Measurements from ENCODE around the gene RHBDL3. TPM values are rescaled to one million over a fixed set of nuclear protein-coding genes. Genes with fewer than 3 reads are reported as not detected.

Gene RHBDL3
- total and polyA plus RNA-seq, 3 experiments from 2014 or later = 0.20 to 0.33 TPM; not detected in 1

GRCh38 chr17:32287804-32288511 lies 22.3 kb downstream of the RHBDL3 start:
- POLR2A ChIA-PET = no interaction called here
- H3K36me3 Mint-ChIP-seq = no peaks in the 10 kb centered on the region
- CTCF ChIA-PET = no interaction called here
- H3K9me3 Mint-ChIP-seq = no peaks in the 10 kb centered on the region
- H3K36me3 ChIP-seq (ENCODE audit: insufficient read depth, low read length) = no peaks in the 10 kb centered on the region
- no peak overlapping the region for H3K27ac ChIP-seq (ENCODE audit: low read depth, low read length)
- H3K4me1 ChIP-seq (ENCODE audit: insufficient read depth, low read length) = no peaks in the 10 kb centered on the region
- peaks cover 2 to 15% of the 10 kb centered on the region in 2 donors for H3K27me3 Mint-ChIP-seq
- H3K27ac Mint-ChIP-seq = peak overlapping the region in 1 of 8 donors; percentile 57
- H3K4me3 ChIP-seq (ENCODE audit: low read length) = no peak overlapping the region
- H3K4me3 Mint-ChIP-seq = no peak overlapping the region
- no peaks in the 10 kb centered on the region for H3K4me1 Mint-ChIP-seq
- DNase-seq = no peak
- no peaks in the 10 kb centered on the region for H3K27me3 ChIP-seq (ENCODE audit: insufficient read depth, low read length, poor library complexity, severe bottlenecking)
- no peaks in the 10 kb centered on the region for H3K9me3 ChIP-seq (ENCODE audit: low read length)

GRCh38 chr17:32288615-32289014 lies 23.0 kb downstream of the RHBDL3 start:
- H3K27me3 Mint-ChIP-seq = peaks cover 2 to 12% of the 10 kb centered on the region in 2 donors
- Histone ChIP-seq H3K4me3 (ENCODE audit: low read length) (no peak overlapping the region), H3K4me1 (ENCODE audit: insufficient read depth, low read length) (no peaks in the 10 kb centered on the region), H3K36me3 (ENCODE audit: insufficient read depth, low read length) (no peaks in the 10 kb centered on the region), H3K9me3 (ENCODE audit: low read length) (no peaks in the 10 kb centered on the region), H3K27me3 (ENCODE audit: insufficient read depth, low read length, poor library complexity, severe bottlenecking) (no peaks in the 10 kb centered on the region), H3K27ac (ENCODE audit: low read depth, low read length) (no peak overlapping the region)
- DNase-seq = no peak
- peak overlapping the region in 1 of 8 donors; percentile 61 for H3K27ac Mint-ChIP-seq
- POLR2A ChIA-PET = no interaction called here
- H3K4me3 Mint-ChIP-seq = no peak overlapping the region
- H3K36me3 Mint-ChIP-seq = no peaks in the 10 kb centered on the region
- CTCF ChIA-PET = no interaction called here
- no peaks in the 10 kb centered on the region for H3K9me3 Mint-ChIP-seq
- H3K4me1 Mint-ChIP-seq = no peaks in the 10 kb centered on the region

- no peaks in the 10 kb centered on the region for H3K4me1 ChIP-seq (ENCODE audit: insufficient read depth, low read length)
- POLR2A ChIA-PET = no interaction called here
- no peak overlapping the region for H3K27ac ChIP-seq (ENCODE audit: low read depth, low read length)
- no peak overlapping the region for H3K27ac Mint-ChIP-seq
- no peaks in the 10 kb centered on the region for H3K4me1 Mint-ChIP-seq
- DNase-seq = no peak
- CTCF ChIA-PET = no interaction called here
- no peaks in the 10 kb centered on the region for H3K9me3 Mint-ChIP-seq
- no peaks in the 10 kb centered on the region for H3K9me3 ChIP-seq (ENCODE audit: low read length)
- H3K27me3 Mint-ChIP-seq = peaks cover 2 to 5% of the 10 kb centered on the region in 2 donors
- no peak overlapping the region for H3K4me3 Mint-ChIP-seq
- no peak overlapping the region for H3K4me3 ChIP-seq (ENCODE audit: low read length)
- no peaks in the 10 kb centered on the region for H3K27me3 ChIP-seq (ENCODE audit: insufficient read depth, low read length, poor library complexity, severe bottlenecking)
- no peaks in the 10 kb centered on the region for H3K36me3 Mint-ChIP-seq
- no peaks in the 10 kb centered on the region for H3K36me3 ChIP-seq (ENCODE audit: insufficient read depth, low read length)
Measured at GRCh38 chr17:32289471-32290070, 23.9 kb downstream of the RHBDL3 start.

GRCh38 chr17:32292094-32292493 lies 26.5 kb downstream of the RHBDL3 start:
- Mint-ChIP-seq H3K27ac (peak overlapping the region in 1 of 8 donors; percentile 62), H3K36me3 (no peaks in the 10 kb centered on the region), H3K4me1 (no peaks in the 10 kb centered on the region), H3K9me3 (no peaks in the 10 kb centered on the region), H3K27me3 (peaks cover 2 to 5% of the 10 kb centered on the region in 2 donors), H3K4me3 (no peak overlapping the region)
- Histone ChIP-seq H3K27me3 (ENCODE audit: insufficient read depth, low read length, poor library complexity, severe bottlenecking) (no peaks in the 10 kb centered on the region), H3K36me3 (ENCODE audit: insufficient read depth, low read length) (no peaks in the 10 kb centered on the region), H3K4me1 (ENCODE audit: insufficient read depth, low read length) (no peaks in the 10 kb centered on the region), H3K4me3 (ENCODE audit: low read length) (no peak overlapping the region), H3K9me3 (ENCODE audit: low read length) (no peaks in the 10 kb centered on the region), H3K27ac (ENCODE audit: low read depth, low read length) (no peak overlapping the region)
- POLR2A ChIA-PET = no interaction called here
- CTCF ChIA-PET = no interaction called here
- no peak for DNase-seq

- ChIA-PET CTCF (no interaction called here), POLR2A (no interaction called here)
- H3K9me3 Mint-ChIP-seq = no peaks in the 10 kb centered on the region
- Histone ChIP-seq H3K36me3 (ENCODE audit: insufficient read depth, low read length) (no peaks in the 10 kb centered on the region), H3K4me1 (ENCODE audit: insufficient read depth, low read length) (no peaks in the 10 kb centered on the region), H3K27ac (ENCODE audit: low read depth, low read length) (no peak overlapping the region), H3K9me3 (ENCODE audit: low read length) (no peaks in the 10 kb centered on the region), H3K27me3 (ENCODE audit: insufficient read depth, low read length, poor library complexity, severe bottlenecking) (no peaks in the 10 kb centered on the region), H3K4me3 (ENCODE audit: low read length) (no peak overlapping the region)
- H3K27me3 Mint-ChIP-seq = no peaks in the 10 kb centered on the region
- no peak overlapping the region for H3K27ac Mint-ChIP-seq
- DNase-seq = no peak
- H3K36me3 Mint-ChIP-seq = no peaks in the 10 kb centered on the region
- no peak overlapping the region for H3K4me3 Mint-ChIP-seq
- no peaks in the 10 kb centered on the region for H3K4me1 Mint-ChIP-seq
Measured at GRCh38 chr17:32297424-32297823, 31.8 kb downstream of the RHBDL3 start.

- POLR2A ChIA-PET = no interaction called here
- H3K36me3 ChIP-seq (ENCODE audit: insufficient read depth, low read length) = no peaks in the 10 kb centered on the region
- H3K27ac Mint-ChIP-seq = no peak overlapping the region
- no peaks in the 10 kb centered on the region for H3K4me1 Mint-ChIP-seq
- H3K27me3 Mint-ChIP-seq = no peaks in the 10 kb centered on the region
- no peak overlapping the region for H3K27ac ChIP-seq (ENCODE audit: low read depth, low read length)
- no peaks in the 10 kb centered on the region for H3K9me3 ChIP-seq (ENCODE audit: low read length)
- H3K27me3 ChIP-seq (ENCODE audit: insufficient read depth, low read length, poor library complexity, severe bottlenecking) = no peaks in the 10 kb centered on the region
- CTCF ChIA-PET = no interaction called here
- DNase-seq = no peak
- no peak overlapping the region for H3K4me3 ChIP-seq (ENCODE audit: low read length)
- no peak overlapping the region for H3K4me3 Mint-ChIP-seq
- H3K36me3 Mint-ChIP-seq = no peaks in the 10 kb centered on the region
- H3K9me3 Mint-ChIP-seq = no peaks in the 10 kb centered on the region
- H3K4me1 ChIP-seq (ENCODE audit: insufficient read depth, low read length) = no peaks in the 10 kb centered on the region
Measured at GRCh38 chr17:32297860-32298259, 32.2 kb downstream of the RHBDL3 start.

GRCh38 chr17:32298298-32298697 lies 32.7 kb downstream of the RHBDL3 start:
- no peak overlapping the region for H3K4me3 Mint-ChIP-seq
- CTCF ChIA-PET = interaction anchor here (0.8 kb wide), 1 partner anchor 21 kb away, joined by 3 read pairs; no protein-coding TSS in a partner anchor
- no peak for DNase-seq
- Histone ChIP-seq H3K36me3 (ENCODE audit: insufficient read depth, low read length) (no peaks in the 10 kb centered on the region), H3K9me3 (ENCODE audit: low read length) (no peaks in the 10 kb centered on the region), H3K27me3 (ENCODE audit: insufficient read depth, low read length, poor library complexity, severe bottlenecking) (no peaks in the 10 kb centered on the region), H3K27ac (ENCODE audit: low read depth, low read length) (no peak overlapping the region), H3K4me3 (ENCODE audit: low read length) (no peak overlapping the region), H3K4me1 (ENCODE audit: insufficient read depth, low read length) (no peaks in the 10 kb centered on the region)
- H3K4me1 Mint-ChIP-seq = no peaks in the 10 kb centered on the region
- peak overlapping the region in 1 of 8 donors; percentile 9 for H3K27ac Mint-ChIP-seq
- POLR2A ChIA-PET = no interaction called here
- no peaks in the 10 kb centered on the region for H3K9me3 Mint-ChIP-seq
- no peaks in the 10 kb centered on the region for H3K27me3 Mint-ChIP-seq
- H3K36me3 Mint-ChIP-seq = no peaks in the 10 kb centered on the region

- ChIA-PET POLR2A (no interaction called here), CTCF (interaction anchor here (0.8 kb wide), 1 partner anchor 20 kb away, joined by 3 read pairs; no protein-coding TSS in a partner anchor)
- no peaks in the 10 kb centered on the region for H3K36me3 Mint-ChIP-seq
- no peak overlapping the region for H3K4me3 Mint-ChIP-seq
- no peak overlapping the region for H3K27ac ChIP-seq (ENCODE audit: low read depth, low read length)
- no peaks in the 10 kb centered on the region for H3K9me3 Mint-ChIP-seq
- no peaks in the 10 kb centered on the region for H3K27me3 Mint-ChIP-seq
- H3K4me3 ChIP-seq (ENCODE audit: low read length) = no peak overlapping the region
- peak overlapping the region in 2 of 8 donors; percentile 26 to 89 for H3K27ac Mint-ChIP-seq
- no peaks in the 10 kb centered on the region for H3K4me1 Mint-ChIP-seq
- H3K27me3 ChIP-seq (ENCODE audit: insufficient read depth, low read length, poor library complexity, severe bottlenecking) = no peaks in the 10 kb centered on the region
- no peaks in the 10 kb centered on the region for H3K36me3 ChIP-seq (ENCODE audit: insufficient read depth, low read length)
- H3K4me1 ChIP-seq (ENCODE audit: insufficient read depth, low read length) = no peaks in the 10 kb centered on the region
- no peak for DNase-seq
- H3K9me3 ChIP-seq (ENCODE audit: low read length) = no peaks in the 10 kb centered on the region
Measured at GRCh38 chr17:32298721-32299579, 33.3 kb downstream of the RHBDL3 start.

All from CD8-positive, alpha-beta memory T cell (primary cell).